NCI-H1048 (cell line): ENCODE results near the gene SORBS2.
"Not testable (repeated sequence)": the region's sequence is repeated elsewhere in the genome, so short reads cannot be mapped to it uniquely, and the experiment has no call there.

Source experiments
- DNase-seq: peaks from one replicate; lab custom pipeline; 2025; lab: John Stamatoyannopoulos, UW

Gene SORBS2

GRCh38 chr4:185713731-185714130, 98.3 kb downstream of the SORBS2 start:
- DNase-seq: no peak

GRCh38 chr4:185713272-185713671, 98.7 kb downstream of the SORBS2 start:
- DNase-seq: no peak

DNA sequence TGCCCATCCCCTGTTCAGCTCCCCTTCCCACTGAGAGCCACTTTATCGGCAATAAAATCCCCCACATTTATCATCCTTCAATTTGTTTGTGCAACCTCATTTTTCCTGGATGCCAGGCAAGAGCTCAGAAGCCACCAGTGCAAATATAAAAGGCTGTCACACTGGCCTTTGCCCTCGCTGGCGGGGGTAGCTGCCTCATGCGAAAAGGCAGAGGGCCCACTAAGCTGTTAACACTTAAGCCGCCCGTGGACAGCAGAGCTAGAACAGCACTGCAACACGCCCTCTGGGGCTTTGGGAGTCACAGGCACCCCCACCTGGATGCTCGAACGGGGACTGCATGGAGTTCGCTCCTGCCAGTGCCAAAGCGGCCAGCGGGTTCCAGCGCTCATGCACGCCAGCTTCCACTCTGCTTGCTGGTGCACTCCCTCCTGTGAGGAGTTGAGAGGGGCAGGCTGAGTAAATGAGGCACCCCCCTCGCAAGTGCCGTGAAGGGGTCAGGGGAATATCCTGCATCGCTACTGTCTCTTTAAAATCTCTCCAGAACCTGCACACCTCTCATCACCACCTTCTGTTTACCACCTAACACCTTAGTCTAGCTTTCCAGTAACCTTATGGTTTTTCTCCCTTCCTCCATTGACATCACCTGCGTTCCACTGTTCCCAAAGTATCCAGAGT, 99.5 kb downstream of the SORBS2 start:
- no peak for DNase-seq

GRCh38 chr4:185711726-185712125, 100.3 kb downstream of the SORBS2 start:
- no peak for DNase-seq

- no peak for DNase-seq
Observed at GRCh38 chr4:185710487-185710995, 101.5 kb downstream of the SORBS2 start.

- no peak for DNase-seq
Observed at GRCh38 chr4:185709802-185710486, 102.0 kb downstream of the SORBS2 start.

- no peak for DNase-seq
Observed at GRCh38 chr4:185708348-185708747, 103.6 kb downstream of the SORBS2 start.

DNA sequence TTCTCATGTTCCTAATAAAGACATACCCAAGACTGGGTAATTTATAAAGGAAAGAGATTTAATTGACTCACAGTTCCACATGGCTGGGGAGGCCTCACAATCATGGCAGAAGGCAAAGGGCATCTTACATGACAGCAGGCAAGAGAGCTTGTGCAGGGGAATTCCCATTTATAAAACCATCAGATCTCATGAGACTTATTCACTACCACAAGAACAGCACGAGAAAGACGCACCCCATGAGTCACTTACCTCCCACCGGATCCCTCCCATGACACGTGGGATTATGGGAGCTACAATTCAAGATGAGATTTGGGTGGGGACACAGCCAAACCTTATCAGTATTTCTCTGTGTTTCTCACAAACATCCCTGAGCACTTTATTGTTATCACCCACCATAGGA, 104.4 kb downstream of the SORBS2 start:
- not testable (repeated sequence) for DNase-seq

DNA sequence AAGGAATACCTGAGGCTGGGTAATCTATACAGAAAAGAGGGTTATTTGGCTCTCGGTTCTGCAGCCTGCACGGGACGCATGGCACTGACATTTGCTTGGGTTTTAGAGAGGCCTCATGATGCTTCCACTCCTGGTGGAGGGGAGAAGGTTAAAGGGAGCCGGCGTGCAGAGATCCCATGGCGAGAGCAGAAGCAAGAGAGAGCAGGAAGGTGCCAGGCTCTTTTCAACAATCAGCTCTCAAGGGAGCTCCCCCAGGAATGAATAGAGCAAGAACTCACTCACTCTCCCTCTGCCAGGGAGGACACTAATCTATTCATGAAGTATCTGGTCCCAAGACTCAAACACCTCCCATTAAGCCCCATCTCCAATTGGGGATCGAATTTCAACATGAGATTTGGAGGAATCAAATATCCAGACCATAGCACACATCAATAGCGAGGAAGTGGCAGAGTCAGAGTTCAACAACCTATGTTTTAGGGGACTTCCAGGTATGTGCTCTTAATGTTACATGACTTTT, 109.8 kb downstream of the SORBS2 start:
- DNase-seq: no peak

- no peak for DNase-seq
Observed at GRCh38 chr4:185700630-185701029, 111.4 kb downstream of the SORBS2 start.

DNA sequence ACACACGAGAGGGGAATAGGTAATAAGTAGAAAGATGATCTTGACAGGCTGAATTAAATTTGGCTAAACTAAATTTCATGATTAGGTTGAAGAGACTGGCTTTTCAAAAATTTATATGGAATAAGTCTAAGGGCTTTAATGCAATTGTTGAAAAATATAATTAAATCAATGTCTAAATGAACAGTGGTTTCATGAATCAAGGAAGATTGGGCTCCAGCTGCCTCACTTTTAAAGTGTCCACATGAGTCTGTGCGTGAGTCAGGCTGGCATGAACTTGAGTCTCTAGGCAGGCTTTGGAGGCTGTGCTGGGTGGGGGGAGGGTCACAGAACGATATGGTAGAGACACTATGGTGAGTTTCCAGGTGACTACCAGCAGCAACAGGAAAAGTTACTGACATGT, 111.9 kb downstream of the SORBS2 start:
- no peak for DNase-seq

- no peak for DNase-seq
Observed at GRCh38 chr4:185697488-185697887, 114.5 kb downstream of the SORBS2 start.

- DNase-seq: no peak
Observed at GRCh38 chr4:185695743-185696142, 116.3 kb downstream of the SORBS2 start.

GRCh38 chr4:185693548-185694215, 118.3 kb downstream of the SORBS2 start:
- DNase-seq: no peak

GRCh38 chr4:185689407-185689806, 122.6 kb downstream of the SORBS2 start:
- no peak for DNase-seq

GRCh38 chr4:185685804-185686203, 126.2 kb downstream of the SORBS2 start:
- no peak for DNase-seq

DNA sequence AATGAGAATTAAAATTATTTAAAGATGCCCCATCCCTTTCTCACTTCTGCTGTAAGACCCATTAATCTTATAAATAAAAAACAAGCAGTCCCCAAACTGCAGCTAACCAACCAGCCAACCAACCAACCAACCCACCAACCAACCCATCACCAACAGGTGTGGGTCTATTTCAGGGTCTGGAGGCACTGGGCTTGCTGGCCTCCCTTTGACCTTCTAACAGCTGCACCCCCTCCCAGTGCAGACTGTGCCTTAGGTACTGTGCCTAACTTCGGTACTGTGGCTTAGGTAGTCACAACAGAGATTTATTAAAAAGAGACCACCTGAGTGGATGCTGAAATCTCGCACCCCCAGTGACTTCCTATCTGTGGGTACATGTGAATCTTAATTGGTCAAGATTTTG, 128.1 kb downstream of the SORBS2 start:
- DNase-seq: no peak

DNA sequence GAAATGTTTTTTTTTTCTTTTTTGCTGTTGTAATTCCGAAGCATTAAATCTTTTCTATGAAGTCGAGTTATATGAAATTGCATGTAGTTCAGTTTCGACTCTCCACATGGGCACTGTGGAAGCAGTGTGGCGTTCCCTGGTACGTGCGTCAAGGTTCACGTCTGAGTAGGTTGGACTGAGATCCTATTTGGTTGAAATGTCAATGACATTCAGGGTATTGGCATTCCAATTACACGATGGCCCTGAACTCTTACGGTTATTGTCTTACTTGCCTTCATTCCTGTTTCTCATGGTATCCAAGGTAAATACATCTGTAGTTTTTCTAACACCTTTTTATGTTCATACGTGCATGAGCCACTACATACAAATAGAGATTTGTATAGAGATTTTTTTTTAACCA, 128.8 kb downstream of the SORBS2 start:
- no peak for DNase-seq

- no peak for DNase-seq
Observed at GRCh38 chr4:185682236-185682635, 129.8 kb downstream of the SORBS2 start.

DNA sequence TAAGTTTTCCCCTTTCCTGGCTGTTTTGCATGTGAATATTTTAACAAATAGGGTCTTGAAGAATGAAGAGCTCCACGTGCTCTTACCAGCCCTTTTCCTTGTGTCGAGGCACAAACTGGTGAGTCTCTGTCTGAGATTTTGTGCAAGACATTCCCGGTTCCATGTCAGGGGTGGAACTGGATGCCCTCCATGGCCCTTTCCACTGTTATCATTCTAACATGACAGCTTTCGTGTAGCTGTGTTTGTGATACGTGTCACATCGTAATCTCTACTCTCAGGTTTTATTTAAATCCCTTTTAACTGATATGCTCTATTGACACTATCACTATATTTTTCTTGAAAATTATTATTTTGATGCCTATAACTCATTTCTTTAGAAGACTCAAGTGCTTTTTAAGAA, 130.4 kb downstream of the SORBS2 start:
- no peak for DNase-seq

DNA sequence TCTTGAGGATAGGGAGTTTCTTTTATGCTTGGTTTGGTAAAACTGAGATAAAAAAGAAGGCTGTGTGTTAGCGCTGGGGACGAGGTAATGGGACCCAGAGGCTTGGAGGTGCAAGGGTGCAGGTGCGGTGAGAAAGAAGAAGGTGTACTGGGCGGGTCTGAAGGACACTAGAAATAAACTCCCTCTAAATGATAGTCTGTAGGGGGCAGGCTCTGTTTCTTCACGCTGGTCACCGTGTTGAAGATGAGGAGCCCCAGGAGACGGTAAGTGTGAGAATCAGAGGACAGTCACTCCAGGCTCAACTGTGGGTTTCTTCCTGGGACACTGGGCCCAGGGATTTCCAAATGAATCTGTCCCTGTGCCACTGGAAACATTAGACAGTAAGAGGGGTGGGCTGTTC, 131.4 kb downstream of the SORBS2 start:
- DNase-seq: no peak

DNA sequence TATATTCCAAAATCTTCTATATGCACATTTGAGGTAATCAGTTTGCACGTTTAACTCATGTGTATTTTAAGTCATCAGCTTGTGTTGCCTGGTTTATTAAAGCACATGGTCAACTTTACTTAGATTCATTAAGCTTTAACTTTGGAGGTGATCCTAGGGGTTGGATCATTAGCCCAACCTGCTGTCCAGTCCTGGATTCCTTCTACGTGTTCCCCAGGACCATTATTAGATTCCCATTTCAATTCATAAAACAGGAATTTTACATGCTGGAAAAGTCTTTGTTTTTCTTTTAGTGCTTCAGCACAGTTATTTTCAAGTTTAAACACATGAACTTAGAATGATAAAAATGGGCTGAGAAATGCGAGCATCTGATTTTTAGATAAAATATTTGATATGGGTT, 132.5 kb downstream of the SORBS2 start:
- DNase-seq: no peak
